HG03060 (cell line): ENCODE results near the gene THAP4.
"Not testable (repeated sequence)": the region's sequence is repeated elsewhere in the genome, so short reads cannot be mapped to it uniquely, and the experiment has no call there.

ENCODE experiments used
- ATAC-seq: cut with Tn5 transposase; IDR thresholded peaks from one replicate; pipeline ENCODE4 v1.9.1; 2021; ENCODE audit warnings: low read depth, moderate number of reproducible peaks; ENCODE audit not compliant: unreplicated experiment

Gene THAP4

GRCh38 chr2:241567266-241567665 is 69.7 kb downstream of the THAP4 start:
- not testable (repeated sequence) for ATAC-seq

GRCh38 chr2:241566468-241566867 is 70.5 kb downstream of the THAP4 start:
- no peak for ATAC-seq

- ATAC-seq, result not testable (repeated sequence)
These were observed 70.9 kb downstream of the THAP4 start for GRCh38 chr2:241566021-241566420.

GRCh38 chr2:241565411-241565810 is 71.5 kb downstream of the THAP4 start:
- ATAC-seq, result no peak

- ATAC-seq, result no peak
These were observed 72.2 kb downstream of the THAP4 start for GRCh38 chr2:241564596-241565410.

- no peak for ATAC-seq
These were observed 72.9 kb downstream of the THAP4 start for GRCh38 chr2:241563981-241564595.

- no peak for ATAC-seq
These were observed 73.4 kb downstream of the THAP4 start for GRCh38 chr2:241563571-241563980.

- no peak for ATAC-seq
These were observed 73.9 kb downstream of the THAP4 start for GRCh38 chr2:241563031-241563507.

- ATAC-seq, result no peak
These were observed 74.6 kb downstream of the THAP4 start for GRCh38 chr2:241562269-241562891.

- no peak for ATAC-seq
These were observed 75.1 kb downstream of the THAP4 start for GRCh38 chr2:241561832-241562231.

GRCh38 chr2:241560883-241561474 is 76.0 kb downstream of the THAP4 start:
- no peak for ATAC-seq

- no peak for ATAC-seq
These were observed 76.6 kb downstream of the THAP4 start for GRCh38 chr2:241560162-241560882.

- no peak for ATAC-seq
These were observed 77.4 kb downstream of the THAP4 start for GRCh38 chr2:241559323-241560161.

- no peak for ATAC-seq
These were observed 78.2 kb downstream of the THAP4 start, which contains the start of gene BOK for GRCh38 chr2:241558532-241559322. Gene BOK, plus strand, starts transcription at chr2:241558745. Its CDS starts 739 bp downstream, at chr2:241559484.

- ATAC-seq, result no peak
These were observed 80.2 kb downstream of the THAP4 start for GRCh38 chr2:241556746-241557145.

GRCh38 chr2:241555711-241556110 is 81.2 kb downstream of the THAP4 start:
- ATAC-seq, result no peak

GRCh38 chr2:241554610-241555322 is 82.2 kb downstream of the THAP4 start:
- ATAC-seq, result no peak

GRCh38 chr2:241553981-241554380 is 83.0 kb downstream of the THAP4 start:
- ATAC-seq, result no peak
